ENCODE data around the gene FAM161B. TPM values are rescaled to one million over a fixed set of nuclear protein-coding genes. Genes with fewer than 3 reads are reported as not detected.
A peak's percentile ranks its signal among the peaks of the same experiment; 100 is the strongest.

The FAM161B gene
- polyA plus RNA-seq, 1 of the 3 experiments (the other 2 are of a cell fraction): 1.4 TPM

DNA sequence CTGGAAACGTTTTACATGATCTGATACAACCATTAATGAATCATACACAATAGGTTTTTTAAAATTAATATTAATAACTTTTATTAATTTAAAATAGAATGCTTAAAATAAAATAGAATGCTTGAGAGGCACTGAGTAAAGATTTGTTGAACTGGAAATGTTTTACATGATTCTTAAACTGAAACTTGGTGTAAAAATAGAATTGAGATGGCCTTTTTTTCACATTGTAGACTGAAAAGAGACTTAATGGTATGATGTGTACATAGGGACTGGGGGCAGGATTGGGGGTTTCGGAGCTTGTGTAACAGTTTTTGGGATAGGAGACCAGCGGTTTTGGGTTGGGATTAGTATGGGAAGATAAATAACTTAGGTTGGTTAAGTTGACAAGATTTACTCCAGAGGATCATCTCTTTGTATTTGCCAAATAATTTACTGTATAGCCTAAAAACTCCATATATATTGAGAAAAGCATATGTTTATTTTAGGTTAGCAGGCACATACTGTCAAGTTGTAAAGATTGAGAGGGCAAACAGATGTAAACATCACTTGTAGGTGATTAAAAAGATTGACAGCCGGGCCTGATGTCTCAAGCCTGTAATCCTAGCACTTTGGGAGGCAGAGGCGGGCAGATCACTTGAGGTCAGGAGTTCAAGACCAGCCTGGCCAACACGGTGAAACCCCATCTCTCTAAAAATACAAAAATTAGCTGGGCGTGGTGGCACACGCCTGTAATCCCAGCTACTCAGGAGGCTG lies 65.3 kb downstream of the FAM161B start:
- Histone ChIP-seq H3K36me3 (replicated peaks in 1 of 2; ENCODE audit: control insufficient read depth in 1 of 2, insufficient read depth in 2 of 2, low read length in 1 of 2) (peaks cover 8 to 9% of the 10 kb centered on the region in 2 experiments), H3K9ac (no peak overlapping the region), H3K79me2 (ENCODE audit: insufficient read depth) (peaks cover 46% of the 10 kb centered on the region), H3F3A (replicated peaks; ENCODE audit: insufficient read depth) (peaks cover 11% of the 10 kb centered on the region), H3K9me3 (no peaks in the 10 kb centered on the region), H3K4me2 (peak overlapping the region; percentile 75), H3K27me3 (ENCODE audit: insufficient read depth) (no peaks in the 10 kb centered on the region), H3K27ac (ENCODE audit: low read depth in 2 of 2, low read length in 1 of 2) (no peak overlapping the region), H3K4me3 (ENCODE audit: low read depth in 2 of 2, low read length in 1 of 2) (no peak overlapping the region), H2AFZ (ENCODE audit: low read depth) (no peak overlapping the region), H3K4me1 (ENCODE audit: control insufficient read depth in 1 of 2, insufficient read depth in 2 of 2, low read depth in 1 of 2, low read length in 1 of 2) (peaks cover 0 to 3% of the 10 kb centered on the region in 2 experiments; a peak in 3 of 4 replicates), H3K9me2 (no peaks in the 10 kb centered on the region), H4K20me1 (ENCODE audit: insufficient read depth) (peaks cover 17% of the 10 kb centered on the region; the same call in 1 of the 2 replicates)
- WGBS (ENCODE audit: low lambda C conversion rate): 88% methylated on average over 8 of the region's 8 CpGs
- CTCF ChIA-PET: interaction anchor here (1.0 kb wide), 1 partner anchor 13 kb away, joined by 3 read pairs; no protein-coding TSS in a partner anchor
- TF ChIP-seq RXRA (IDR thresholded peaks at IDR 0.05; ENCODE audit: borderline replicate concordance, low read depth) (no peak), FOXJ3 (CRISPR knock-in tag; IDR thresholded peaks at IDR 0.05) (no peak), SIN3A (IDR thresholded peaks at IDR 0.05; ENCODE audit: borderline replicate concordance, low read depth, low read length) (no peak), FOSL2 (IDR thresholded peaks at IDR 0.05; ENCODE audit: borderline replicate concordance, low read depth) (no peak), SMC3 (IDR thresholded peaks at IDR 0.05; ENCODE audit: low read depth, low read length) (no peak), RFX5 (IDR thresholded peaks at IDR 0.05; ENCODE audit: low read length) (no peak), JUND (IDR thresholded peaks at IDR 0.05) (no peak), EP300 (IDR thresholded peaks at IDR 0.05; ENCODE audit: borderline replicate concordance in 1 of 2, low read depth in 1 of 2, low read length in 1 of 2) (no peak), RAD21 (IDR thresholded peaks at IDR 0.05; ENCODE audit: low read length) (no peak), MXI1 (IDR thresholded peaks at IDR 0.05; ENCODE audit: low read depth, low read length) (no peak), TAF1 (IDR thresholded peaks at IDR 0.05; ENCODE audit: borderline replicate concordance, low read depth, low read length) (no peak), TCF12 (IDR thresholded peaks at IDR 0.05) (no peak), FOXM1 (IDR thresholded peaks at IDR 0.05; ENCODE audit: low read depth) (no peak), ELF1 (IDR thresholded peaks at IDR 0.05) (no peak), NFIC (IDR thresholded peaks at IDR 0.05; ENCODE audit: borderline replicate concordance) (no peak), RCOR1 (IDR thresholded peaks at IDR 0.05; ENCODE audit: low read length) (no peak), GATA2 (CRISPR knock-in tag; IDR thresholded peaks at IDR 0.05) (no peak)
- TF ChIP-seq, protein P1, sequence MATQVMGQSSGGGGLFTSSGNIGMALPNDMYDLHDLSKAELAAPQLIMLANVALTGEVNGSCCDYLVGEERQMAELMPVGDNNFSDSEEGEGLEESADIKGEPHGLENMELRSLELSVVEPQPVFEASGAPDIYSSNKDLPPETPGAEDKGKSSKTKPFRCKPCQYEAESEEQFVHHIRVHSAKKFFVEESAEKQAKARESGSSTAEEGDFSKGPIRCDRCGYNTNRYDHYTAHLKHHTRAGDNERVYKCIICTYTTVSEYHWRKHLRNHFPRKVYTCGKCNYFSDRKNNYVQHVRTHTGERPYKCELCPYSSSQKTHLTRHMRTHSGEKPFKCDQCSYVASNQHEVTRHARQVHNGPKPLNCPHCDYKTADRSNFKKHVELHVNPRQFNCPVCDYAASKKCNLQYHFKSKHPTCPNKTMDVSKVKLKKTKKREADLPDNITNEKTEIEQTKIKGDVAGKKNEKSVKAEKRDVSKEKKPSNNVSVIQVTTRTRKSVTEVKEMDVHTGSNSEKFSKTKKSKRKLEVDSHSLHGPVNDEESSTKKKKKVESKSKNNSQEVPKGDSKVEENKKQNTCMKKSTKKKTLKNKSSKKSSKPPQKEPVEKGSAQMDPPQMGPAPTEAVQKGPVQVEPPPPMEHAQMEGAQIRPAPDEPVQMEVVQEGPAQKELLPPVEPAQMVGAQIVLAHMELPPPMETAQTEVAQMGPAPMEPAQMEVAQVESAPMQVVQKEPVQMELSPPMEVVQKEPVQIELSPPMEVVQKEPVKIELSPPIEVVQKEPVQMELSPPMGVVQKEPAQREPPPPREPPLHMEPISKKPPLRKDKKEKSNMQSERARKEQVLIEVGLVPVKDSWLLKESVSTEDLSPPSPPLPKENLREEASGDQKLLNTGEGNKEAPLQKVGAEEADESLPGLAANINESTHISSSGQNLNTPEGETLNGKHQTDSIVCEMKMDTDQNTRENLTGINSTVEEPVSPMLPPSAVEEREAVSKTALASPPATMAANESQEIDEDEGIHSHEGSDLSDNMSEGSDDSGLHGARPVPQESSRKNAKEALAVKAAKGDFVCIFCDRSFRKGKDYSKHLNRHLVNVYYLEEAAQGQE (IDR thresholded peaks at IDR 0.05; ENCODE audit: low read depth, low read length): no peak
- TF ChIP-seq, protein P2, sequence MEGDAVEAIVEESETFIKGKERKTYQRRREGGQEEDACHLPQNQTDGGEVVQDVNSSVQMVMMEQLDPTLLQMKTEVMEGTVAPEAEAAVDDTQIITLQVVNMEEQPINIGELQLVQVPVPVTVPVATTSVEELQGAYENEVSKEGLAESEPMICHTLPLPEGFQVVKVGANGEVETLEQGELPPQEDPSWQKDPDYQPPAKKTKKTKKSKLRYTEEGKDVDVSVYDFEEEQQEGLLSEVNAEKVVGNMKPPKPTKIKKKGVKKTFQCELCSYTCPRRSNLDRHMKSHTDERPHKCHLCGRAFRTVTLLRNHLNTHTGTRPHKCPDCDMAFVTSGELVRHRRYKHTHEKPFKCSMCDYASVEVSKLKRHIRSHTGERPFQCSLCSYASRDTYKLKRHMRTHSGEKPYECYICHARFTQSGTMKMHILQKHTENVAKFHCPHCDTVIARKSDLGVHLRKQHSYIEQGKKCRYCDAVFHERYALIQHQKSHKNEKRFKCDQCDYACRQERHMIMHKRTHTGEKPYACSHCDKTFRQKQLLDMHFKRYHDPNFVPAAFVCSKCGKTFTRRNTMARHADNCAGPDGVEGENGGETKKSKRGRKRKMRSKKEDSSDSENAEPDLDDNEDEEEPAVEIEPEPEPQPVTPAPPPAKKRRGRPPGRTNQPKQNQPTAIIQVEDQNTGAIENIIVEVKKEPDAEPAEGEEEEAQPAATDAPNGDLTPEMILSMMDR (IDR thresholded peaks at IDR 0.05): no peak
- TF ChIP-seq, protein P3, sequence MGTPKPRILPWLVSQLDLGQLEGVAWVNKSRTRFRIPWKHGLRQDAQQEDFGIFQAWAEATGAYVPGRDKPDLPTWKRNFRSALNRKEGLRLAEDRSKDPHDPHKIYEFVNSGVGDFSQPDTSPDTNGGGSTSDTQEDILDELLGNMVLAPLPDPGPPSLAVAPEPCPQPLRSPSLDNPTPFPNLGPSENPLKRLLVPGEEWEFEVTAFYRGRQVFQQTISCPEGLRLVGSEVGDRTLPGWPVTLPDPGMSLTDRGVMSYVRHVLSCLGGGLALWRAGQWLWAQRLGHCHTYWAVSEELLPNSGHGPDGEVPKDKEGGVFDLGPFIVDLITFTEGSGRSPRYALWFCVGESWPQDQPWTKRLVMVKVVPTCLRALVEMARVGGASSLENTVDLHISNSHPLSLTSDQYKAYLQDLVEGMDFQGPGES (IDR thresholded peaks at IDR 0.05; ENCODE audit: low read depth, low read length): no peak
- no peak for DNase-seq
- POLR2A ChIA-PET: no interaction called here

Data from SK-N-SH (cell line).